ENCODE data around the gene STARD13. TPM values are rescaled to one million over a fixed set of nuclear protein-coding genes. Genes with fewer than 3 reads are reported as not detected.
"Not testable (repeated sequence)": the region's sequence is repeated elsewhere in the genome, so short reads cannot be mapped to it uniquely, and the experiment has no call there.

Gene STARD13
- total RNA-seq, 6 experiments from 2014 or later: 7.0 to 16.1 (median 9.8) TPM

DNA sequence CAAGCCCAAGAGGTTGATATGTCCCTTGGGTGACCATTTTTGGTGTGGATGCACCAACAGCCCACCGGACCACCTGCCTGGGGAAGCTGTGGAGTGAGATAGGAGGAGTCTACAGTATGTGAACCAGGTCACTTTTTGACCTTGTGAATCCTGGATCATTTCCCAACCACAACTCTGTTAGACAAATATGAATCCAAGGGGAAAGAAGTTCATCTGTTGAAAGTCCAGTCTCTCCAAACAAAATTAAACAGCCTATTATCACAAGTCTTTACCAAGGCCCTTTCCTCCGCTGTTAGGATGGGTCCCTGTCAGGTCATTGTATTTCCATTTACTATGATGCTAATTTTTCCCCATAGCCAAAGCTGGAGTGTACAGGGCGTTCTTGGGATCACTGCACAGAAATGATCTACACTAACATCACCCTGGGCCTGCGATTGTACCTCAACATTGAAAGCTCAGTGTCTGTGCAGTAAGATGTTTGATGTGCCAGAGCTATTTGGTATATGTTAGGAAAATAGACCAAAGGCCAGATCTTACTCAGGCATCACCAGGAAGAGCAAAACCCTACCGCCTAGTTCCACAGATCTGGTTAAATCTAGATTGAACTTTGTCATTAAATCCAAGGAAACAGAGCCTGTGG lies 117.1 kb downstream of the STARD13 start:
- H3K4me3 ChIP-seq: peak overlapping the region in 1 of 3 donors; percentile 10
- H3K9me3 ChIP-seq: no peaks in the 10 kb centered on the region
- peak overlapping the region; percentile 42 to 69 (median 49) for H3K27ac ChIP-seq
- H3K27me3 ChIP-seq: no peaks in the 10 kb centered on the region
- 38% methylated on average over 5 of the region's 5 CpGs for WGBS (ENCODE audit: insufficient coverage, low coverage, low lambda C conversion rate, missing lambda C conversion rate)
- peaks cover 2 to 36% (median 15%) of the 10 kb centered on the region in 4 donors for H3K4me1 ChIP-seq
- ATAC-seq (peak; percentile 86 to 92 (median 88)), DNase-seq (peak in 1 of 3 donors; percentile 51)
- H3K36me3 ChIP-seq: peaks cover 0 to 4% (median 1%) of the 10 kb centered on the region in 4 donors
- intact Hi-C loops (cut with DNase I): no loop called here
- no peak for TF ChIP-seq POLR2A (IDR thresholded peaks at IDR 0.05)
- TF ChIP-seq, protein P1, sequence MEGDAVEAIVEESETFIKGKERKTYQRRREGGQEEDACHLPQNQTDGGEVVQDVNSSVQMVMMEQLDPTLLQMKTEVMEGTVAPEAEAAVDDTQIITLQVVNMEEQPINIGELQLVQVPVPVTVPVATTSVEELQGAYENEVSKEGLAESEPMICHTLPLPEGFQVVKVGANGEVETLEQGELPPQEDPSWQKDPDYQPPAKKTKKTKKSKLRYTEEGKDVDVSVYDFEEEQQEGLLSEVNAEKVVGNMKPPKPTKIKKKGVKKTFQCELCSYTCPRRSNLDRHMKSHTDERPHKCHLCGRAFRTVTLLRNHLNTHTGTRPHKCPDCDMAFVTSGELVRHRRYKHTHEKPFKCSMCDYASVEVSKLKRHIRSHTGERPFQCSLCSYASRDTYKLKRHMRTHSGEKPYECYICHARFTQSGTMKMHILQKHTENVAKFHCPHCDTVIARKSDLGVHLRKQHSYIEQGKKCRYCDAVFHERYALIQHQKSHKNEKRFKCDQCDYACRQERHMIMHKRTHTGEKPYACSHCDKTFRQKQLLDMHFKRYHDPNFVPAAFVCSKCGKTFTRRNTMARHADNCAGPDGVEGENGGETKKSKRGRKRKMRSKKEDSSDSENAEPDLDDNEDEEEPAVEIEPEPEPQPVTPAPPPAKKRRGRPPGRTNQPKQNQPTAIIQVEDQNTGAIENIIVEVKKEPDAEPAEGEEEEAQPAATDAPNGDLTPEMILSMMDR (IDR thresholded peaks at IDR 0.05): no peak

DNA sequence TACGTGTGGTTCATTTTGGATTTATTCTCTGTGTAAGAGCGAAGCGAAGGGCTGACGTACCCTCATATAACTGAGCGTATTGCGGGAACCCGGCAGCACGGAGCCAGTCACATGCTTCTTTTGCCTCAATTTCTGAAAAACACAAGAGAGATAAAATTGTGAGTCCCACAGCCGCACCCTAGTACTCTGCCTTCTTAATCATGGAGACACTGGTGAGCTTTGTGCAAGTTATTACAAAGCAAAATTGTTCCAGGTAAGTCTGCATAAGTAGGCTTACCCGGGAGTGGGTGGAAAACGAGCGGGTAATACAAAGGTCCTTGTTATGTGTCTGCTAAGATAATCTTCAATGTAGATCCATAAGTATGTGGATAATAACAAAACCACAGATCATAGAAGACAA lies 118.1 kb downstream of the STARD13 start:
- no peak for ATAC-seq
- no peaks in the 10 kb centered on the region for H3K9me3 ChIP-seq
- no peak for DNase-seq
- WGBS (ENCODE audit: insufficient coverage, low coverage, low lambda C conversion rate, missing lambda C conversion rate): 94% methylated on average over 12 of the region's 12 CpGs
- TF ChIP-seq POLR2A (IDR thresholded peaks at IDR 0.05): no peak
- TF ChIP-seq, protein P1 (IDR thresholded peaks at IDR 0.05): no peak
- H3K36me3 ChIP-seq: peaks cover 0 to 4% (median 1%) of the 10 kb centered on the region in 4 donors
- no peak overlapping the region for H3K27ac ChIP-seq
- no peak overlapping the region for H3K4me3 ChIP-seq
- intact Hi-C loops (cut with DNase I): no loop called here
- no peaks in the 10 kb centered on the region for H3K27me3 ChIP-seq
- peaks cover 2 to 36% (median 15%) of the 10 kb centered on the region in 4 donors for H3K4me1 ChIP-seq

DNA sequence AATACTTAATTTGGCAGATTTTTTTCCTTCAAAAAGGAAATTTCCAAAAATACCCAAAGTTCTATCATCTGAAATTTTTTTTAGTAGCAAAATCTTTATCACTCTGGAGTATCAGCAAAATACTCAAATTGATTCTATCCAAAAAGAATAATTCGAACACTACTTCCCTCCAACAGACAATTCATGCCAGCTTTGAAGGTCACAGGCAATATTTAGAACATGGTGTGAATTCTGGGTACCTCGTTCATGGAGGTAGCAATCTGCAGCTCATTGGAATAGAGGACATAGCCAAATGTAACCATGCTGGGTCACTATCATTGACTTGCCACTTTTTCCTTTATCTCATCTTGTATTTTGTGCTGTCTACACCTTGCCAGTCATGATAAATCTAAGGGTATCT lies 119.8 kb downstream of the STARD13 start:
- no peak overlapping the region for H3K4me3 ChIP-seq
- no peak for TF ChIP-seq POLR2A (IDR thresholded peaks at IDR 0.05)
- TF ChIP-seq, protein P1 (IDR thresholded peaks at IDR 0.05): no peak
- H3K27me3 ChIP-seq: no peaks in the 10 kb centered on the region
- H3K36me3 ChIP-seq: peaks cover 0 to 4% (median 1%) of the 10 kb centered on the region in 4 donors
- DNase-seq: no peak
- intact Hi-C loops (cut with DNase I): no loop called here
- WGBS (ENCODE audit: insufficient coverage, low coverage, low lambda C conversion rate, missing lambda C conversion rate): 90% methylated on average over 2 of the region's 2 CpGs
- no peak for ATAC-seq
- no peak overlapping the region for H3K27ac ChIP-seq
- no peaks in the 10 kb centered on the region for H3K9me3 ChIP-seq
- peaks cover 2 to 35% (median 15%) of the 10 kb centered on the region in 4 donors for H3K4me1 ChIP-seq

DNA sequence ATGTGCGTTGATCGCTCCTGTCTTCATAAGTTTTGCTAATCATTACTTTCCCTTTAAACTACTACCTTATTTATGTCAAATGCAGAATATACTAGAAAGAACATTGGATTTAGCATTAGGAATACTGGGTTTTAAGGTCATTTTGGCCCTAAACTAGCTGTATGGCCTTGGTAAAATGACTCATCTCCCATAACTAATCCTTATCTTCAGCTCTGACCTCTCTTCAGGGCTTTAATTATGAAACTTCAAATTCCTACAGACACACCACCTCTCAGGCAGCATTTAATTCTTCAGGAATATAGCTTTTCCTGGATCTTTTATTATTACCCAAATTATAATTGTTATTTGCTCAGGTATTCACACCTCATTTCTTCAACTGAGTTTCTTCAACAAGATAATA lies 121.2 kb downstream of the STARD13 start:
- H3K36me3 ChIP-seq: peaks cover 0 to 4% (median 1%) of the 10 kb centered on the region in 4 donors
- no peak for TF ChIP-seq POLR2A (IDR thresholded peaks at IDR 0.05)
- TF ChIP-seq, protein P1 (IDR thresholded peaks at IDR 0.05): no peak
- no peak for ATAC-seq

DNA sequence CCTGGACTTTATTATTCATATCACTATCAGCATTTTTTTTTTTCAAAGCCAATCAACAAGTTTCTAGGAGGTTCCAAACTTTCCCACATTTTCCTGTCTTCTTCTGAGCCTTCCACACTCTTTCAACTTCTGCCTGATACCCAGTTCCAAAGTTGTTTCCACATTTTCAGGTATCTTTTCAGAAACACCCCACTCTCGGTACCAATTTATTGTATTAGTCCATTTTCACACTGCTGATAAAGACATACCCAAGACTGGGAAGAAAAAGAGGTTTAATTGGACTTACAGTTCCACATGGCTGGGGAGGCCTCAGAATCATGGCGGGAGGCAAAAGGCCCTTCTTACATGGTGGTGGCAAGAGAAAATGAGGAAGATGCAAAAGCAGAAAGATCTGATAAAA lies 122.8 kb downstream of the STARD13 start:
- H3K9me3 ChIP-seq; ATAC-seq; H3K4me3 ChIP-seq; H3K4me1 ChIP-seq; intact Hi-C loops (cut with DNase I); H3K27ac ChIP-seq; H3K36me3 ChIP-seq; DNase-seq; H3K27me3 ChIP-seq: not testable (repeated sequence)
- 95% methylated on average over 2 of the region's 2 CpGs for WGBS (ENCODE audit: insufficient coverage, low coverage, low lambda C conversion rate, missing lambda C conversion rate)

More for the DNA sequence above, 121.2 kb downstream of the STARD13 start:
- Histone ChIP-seq H3K27ac (no peak overlapping the region), H3K4me1 (peaks cover 1 to 22% (median 11%) of the 10 kb centered on the region in 4 donors), H3K27me3 (no peaks in the 10 kb centered on the region), H3K4me3 (no peak overlapping the region), H3K9me3 (no peaks in the 10 kb centered on the region)
- DNase-seq: no peak
- intact Hi-C loops (cut with DNase I): no loop called here
- 92% methylated on average over 2 of the region's 2 CpGs for WGBS (ENCODE audit: insufficient coverage, low coverage, low lambda C conversion rate, missing lambda C conversion rate)

Data from right lobe of liver (tissue), 6 donors.